Left lung (tissue), 10 donors: ENCODE measurements around the gene ZNF688. TPM values are rescaled to one million over a fixed set of nuclear protein-coding genes. Genes with fewer than 3 reads are reported as not detected.
"Not testable (repeated sequence)": the region's sequence is repeated elsewhere in the genome, so short reads cannot be mapped to it uniquely, and the experiment has no call there.

Experiments
- ATAC-seq: fragments of 200-7000 bp; cut with Tn5 transposase; one replicate; pipeline ENCODE4 v1.9.1; 2020; ENCODE audit warnings: moderate library complexity
- DNase-seq, 4 donors: peaks; one replicate each; pipeline ENCODE4 v3.0.0-alpha.2; 2013 to 2020
- H3K27ac ChIP-seq, 2 donors: fragments of 200-600 bp; sonication (generic) in 1 of 2; one replicate each; pipeline versions ENCODE4 v1.5.0 to v1.8.0; 2020 to 2021
- H3K27me3 ChIP-seq, 2 donors: fragments of 200-600 bp; sonication (generic) in 1 of 2; one replicate each; pipeline versions ENCODE4 v1.5.0 to v1.8.0; 2020 to 2021
- H3K36me3 ChIP-seq, 2 donors: fragments of 200-600 bp; sonication (generic) in 1 of 2; one replicate each; pipeline versions ENCODE4 v1.5.0 to v1.8.0; 2020 to 2021
- H3K4me1 ChIP-seq, 2 donors: fragments of 200-600 bp; one replicate each; pipeline ENCODE4 v1.8.0; 2021
- H3K4me3 ChIP-seq, 2 donors: fragments of 200-600 bp; sonication (generic) in 1 of 2; one replicate each; pipeline versions ENCODE4 v1.5.0 to v1.8.0; 2020 to 2021; ENCODE audit warnings: mild to moderate bottlenecking in 1 of 2
- H3K9me3 ChIP-seq, 2 donors: fragments of 200-600 bp; sonication (generic) in 1 of 2; one replicate each; pipeline versions ENCODE4 v1.5.0 to v1.8.0; 2020 to 2021
- intact Hi-C, 2 donors: fragments of 100-400 bp; cut with DNase I; formaldehyde crosslinking; loops; one replicate each; pipeline versions ENCODE4 v1.11.2 to v1.14.2; 2022
- polyA plus RNA-seq, 6 donors: library from polyadenylated mRNA; unstranded; fragments of 120-200 nt; gene quantifications; one replicate each; pipeline ENCODE4 v1.2.1, GENCODE V29; 2013; ENCODE audit not compliant: insufficient read length in 6 of 6
- total RNA-seq, 2 donors: library from RNA; stranded (reverse); fragmentation: NEBNext Ultra II Directional; extraction: Animal tissue kit (Norgen Biotek cat#: 25700); gene quantifications; one replicate each; pipeline ENCODE4 v1.2.1, GENCODE V29; 2021
- TF ChIP-seq, protein P1 (sequence below), 2 donors: fragments of 200-600 bp; sonication (generic) in 1 of 2; IDR thresholded peaks; one replicate each; pipeline versions ENCODE4 v1.5.0 to v1.8.0; 2021; ENCODE audit warnings: antibody characterized with exemption in 2 of 2
- donor health status: DM: no; HTN: yes; CAD: no.
- donor health status: DM: no; HTN: no; CAD: no.

Gene ZNF688
- total and polyA plus RNA-seq, 8 donors: 8.9 to 16.4 (median 12.3) TPM

DNA sequence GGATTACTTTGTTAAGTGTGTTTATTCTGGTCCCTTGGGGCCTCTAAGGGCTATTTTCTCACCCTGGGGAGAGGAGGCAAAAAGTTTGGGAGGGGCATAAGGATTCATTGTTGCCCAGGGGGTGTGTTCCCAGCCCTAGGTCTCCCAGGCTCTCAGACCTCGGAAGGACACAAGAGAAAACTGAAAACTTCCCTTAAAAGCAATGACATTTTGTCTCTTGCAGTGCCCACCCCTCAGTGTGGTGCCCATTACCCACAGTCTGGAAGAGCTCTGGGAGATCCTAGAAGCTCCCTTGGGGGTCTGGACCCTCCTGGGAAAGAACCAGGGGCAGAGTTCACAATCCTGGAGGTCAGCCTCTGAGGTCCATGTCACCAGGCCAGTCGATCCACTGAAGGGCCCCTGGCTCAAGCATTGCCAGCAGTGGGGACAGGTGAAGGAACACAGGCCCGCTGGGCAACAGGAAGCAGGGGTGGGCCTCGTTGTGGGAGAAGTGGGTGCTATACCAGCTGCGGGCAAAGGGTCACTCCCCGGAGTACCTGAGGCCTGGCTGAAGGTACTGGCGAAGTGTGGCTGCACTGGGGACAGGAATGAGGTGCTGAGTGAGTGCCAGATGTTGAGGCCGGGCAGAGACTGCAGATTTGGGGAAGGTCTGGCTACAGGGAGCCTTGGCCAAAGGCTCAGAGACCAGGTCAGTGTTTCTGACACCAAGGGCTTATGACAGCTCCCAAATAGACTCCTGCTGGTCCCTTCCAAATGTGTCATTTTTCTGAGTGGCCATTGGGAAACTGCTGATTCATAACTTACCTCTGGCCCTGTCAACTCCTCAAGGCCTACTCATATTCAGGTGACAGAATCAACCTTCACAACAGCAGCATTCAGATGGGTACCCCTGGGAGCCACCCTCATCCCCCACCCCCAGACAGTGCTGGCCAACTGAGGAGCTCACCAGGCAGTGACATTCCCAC lies 32.2 kb downstream of the ZNF688 start:
- no peaks in the 10 kb centered on the region for H3K9me3 ChIP-seq
- H3K27me3 ChIP-seq: no peaks in the 10 kb centered on the region
- DNase-seq: peak in 1 of 4 donors; percentile 32
- no peak for ATAC-seq
- no peak overlapping the region for H3K27ac ChIP-seq
- no peaks in the 10 kb centered on the region for H3K36me3 ChIP-seq
- intact Hi-C loops: no loop called here
- peaks cover 5 to 19% of the 10 kb centered on the region in 2 donors for H3K4me1 ChIP-seq
- no peak overlapping the region for H3K4me3 ChIP-seq
- TF ChIP-seq, protein P1, sequence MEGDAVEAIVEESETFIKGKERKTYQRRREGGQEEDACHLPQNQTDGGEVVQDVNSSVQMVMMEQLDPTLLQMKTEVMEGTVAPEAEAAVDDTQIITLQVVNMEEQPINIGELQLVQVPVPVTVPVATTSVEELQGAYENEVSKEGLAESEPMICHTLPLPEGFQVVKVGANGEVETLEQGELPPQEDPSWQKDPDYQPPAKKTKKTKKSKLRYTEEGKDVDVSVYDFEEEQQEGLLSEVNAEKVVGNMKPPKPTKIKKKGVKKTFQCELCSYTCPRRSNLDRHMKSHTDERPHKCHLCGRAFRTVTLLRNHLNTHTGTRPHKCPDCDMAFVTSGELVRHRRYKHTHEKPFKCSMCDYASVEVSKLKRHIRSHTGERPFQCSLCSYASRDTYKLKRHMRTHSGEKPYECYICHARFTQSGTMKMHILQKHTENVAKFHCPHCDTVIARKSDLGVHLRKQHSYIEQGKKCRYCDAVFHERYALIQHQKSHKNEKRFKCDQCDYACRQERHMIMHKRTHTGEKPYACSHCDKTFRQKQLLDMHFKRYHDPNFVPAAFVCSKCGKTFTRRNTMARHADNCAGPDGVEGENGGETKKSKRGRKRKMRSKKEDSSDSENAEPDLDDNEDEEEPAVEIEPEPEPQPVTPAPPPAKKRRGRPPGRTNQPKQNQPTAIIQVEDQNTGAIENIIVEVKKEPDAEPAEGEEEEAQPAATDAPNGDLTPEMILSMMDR (IDR thresholded peaks at IDR 0.05): no peak

DNA sequence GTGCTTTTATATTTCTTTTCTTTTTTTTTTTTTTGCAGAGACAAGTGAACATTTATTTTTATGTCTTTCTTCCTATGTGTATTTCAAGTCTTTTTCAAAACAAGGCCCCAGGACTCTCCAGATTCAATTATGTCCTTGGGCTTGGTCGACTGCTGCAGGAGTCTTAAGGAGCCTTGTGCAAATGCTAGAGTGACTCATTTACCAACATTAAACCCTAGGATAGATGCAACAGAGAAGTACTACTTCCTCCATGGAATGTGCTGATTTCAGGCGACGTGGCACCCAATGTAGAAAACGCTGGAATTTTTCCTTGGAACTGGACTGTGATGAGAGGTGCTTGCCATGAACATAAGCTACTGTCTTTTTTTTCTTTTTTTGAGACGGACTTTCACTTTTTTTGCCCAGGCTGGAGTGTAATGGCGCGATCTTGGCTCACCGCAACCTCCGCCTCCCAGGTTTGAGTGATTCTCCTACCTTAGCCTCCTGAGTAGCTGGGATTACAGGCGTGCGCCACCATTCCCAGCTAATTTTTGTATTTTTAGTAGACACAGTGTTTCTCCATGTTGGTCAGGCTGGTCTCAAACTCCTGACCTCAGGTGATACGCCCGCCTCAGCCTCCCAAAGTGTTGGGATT lies 35.0 kb downstream of the ZNF688 start:
- DNase-seq, H3K27me3 ChIP-seq, ATAC-seq, intact Hi-C loops, H3K9me3 ChIP-seq: not testable (repeated sequence)
- Histone ChIP-seq H3K27ac (peak overlapping the region; percentile 91 to 94), H3K4me3 (peak overlapping the region in 1 of 2 donors; percentile 62), H3K4me1 (peaks cover 5 to 36% of the 10 kb centered on the region in 2 donors), H3K36me3 (peaks cover 0 to 16% of the 10 kb centered on the region in 2 donors)

DNA sequence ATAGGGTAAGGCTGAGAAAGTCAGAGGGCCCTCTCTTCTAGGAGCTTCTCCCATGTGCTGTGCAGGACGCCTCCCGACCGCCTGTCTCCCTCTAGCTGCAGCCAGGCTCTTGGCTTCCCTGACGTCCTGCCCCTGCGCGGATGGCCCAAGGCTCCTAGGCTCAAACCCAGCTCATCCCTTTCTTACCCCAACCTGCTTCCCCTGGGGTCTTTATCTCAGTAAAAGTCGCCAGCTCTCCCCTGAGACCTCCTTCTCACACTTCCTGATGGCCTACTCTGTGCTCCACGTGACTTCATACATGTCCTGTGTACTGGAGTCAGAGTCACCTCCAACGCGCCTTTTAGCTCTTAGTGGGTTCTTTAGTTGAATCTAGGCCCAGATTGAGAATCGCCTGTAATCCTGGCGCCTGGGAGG lies 35.7 kb downstream of the ZNF688 start:
- Histone ChIP-seq H3K36me3 (peaks cover 0 to 24% of the 10 kb centered on the region in 2 donors), H3K27ac (peak overlapping the region; percentile 91 to 94), H3K4me3 (peak overlapping the region; percentile 62 to 65), H3K9me3 (no peaks in the 10 kb centered on the region), H3K27me3 (no peaks in the 10 kb centered on the region), H3K4me1 (peaks cover 5 to 38% of the 10 kb centered on the region in 2 donors)
- DNase-seq (peak in 3 of 4 donors; percentile 84 to 87 (median 85)), ATAC-seq (peak; percentile 84)
- TF ChIP-seq, protein P1 (IDR thresholded peaks at IDR 0.05): peak; percentile 30 to 55
- intact Hi-C loops: no loop called here

DNA sequence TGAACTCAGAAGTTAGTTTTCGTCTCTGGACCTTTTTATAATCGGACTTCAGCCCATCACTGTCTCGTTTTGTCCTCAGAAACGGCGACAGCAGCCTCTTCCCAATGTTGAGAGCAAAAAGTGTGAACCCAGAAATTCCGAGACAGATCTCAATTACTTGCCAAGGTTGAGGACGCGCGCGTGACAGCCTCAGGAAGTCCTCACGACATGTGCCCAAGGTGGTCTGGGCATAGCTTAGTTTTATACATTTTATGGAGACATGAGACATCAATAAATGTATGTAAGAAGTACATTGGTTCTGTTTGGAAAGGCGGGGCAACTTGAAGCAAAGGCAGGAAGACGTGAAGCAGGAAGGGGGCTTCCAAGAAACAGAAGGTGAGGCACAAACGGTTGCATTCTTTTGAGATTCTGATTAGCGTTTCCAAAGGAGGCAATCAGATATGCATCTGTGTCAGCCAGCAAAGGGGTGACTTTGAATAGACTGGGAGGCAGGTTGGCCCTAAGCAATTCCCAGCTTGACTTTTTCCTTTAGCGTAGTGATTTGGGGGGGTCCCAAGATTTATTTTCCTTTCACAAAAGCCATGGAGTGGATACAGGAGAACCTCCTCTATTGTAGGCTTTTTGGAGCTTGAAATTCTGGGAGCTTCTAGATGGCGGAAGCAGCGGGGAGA lies 36.3 kb downstream of the ZNF688 start:
- peak overlapping the region; percentile 91 to 94 for H3K27ac ChIP-seq
- H3K9me3 ChIP-seq: no peaks in the 10 kb centered on the region
- H3K4me3 ChIP-seq: peak overlapping the region; percentile 62 to 65
- ATAC-seq: peak; percentile 8
- no peak for DNase-seq
- H3K36me3 ChIP-seq: peaks cover 0 to 26% of the 10 kb centered on the region in 2 donors
- H3K27me3 ChIP-seq: no peaks in the 10 kb centered on the region
- intact Hi-C loops: no loop called here
- TF ChIP-seq, protein P1 (IDR thresholded peaks at IDR 0.05): no peak
- H3K4me1 ChIP-seq: peaks cover 7 to 42% of the 10 kb centered on the region in 2 donors

DNA sequence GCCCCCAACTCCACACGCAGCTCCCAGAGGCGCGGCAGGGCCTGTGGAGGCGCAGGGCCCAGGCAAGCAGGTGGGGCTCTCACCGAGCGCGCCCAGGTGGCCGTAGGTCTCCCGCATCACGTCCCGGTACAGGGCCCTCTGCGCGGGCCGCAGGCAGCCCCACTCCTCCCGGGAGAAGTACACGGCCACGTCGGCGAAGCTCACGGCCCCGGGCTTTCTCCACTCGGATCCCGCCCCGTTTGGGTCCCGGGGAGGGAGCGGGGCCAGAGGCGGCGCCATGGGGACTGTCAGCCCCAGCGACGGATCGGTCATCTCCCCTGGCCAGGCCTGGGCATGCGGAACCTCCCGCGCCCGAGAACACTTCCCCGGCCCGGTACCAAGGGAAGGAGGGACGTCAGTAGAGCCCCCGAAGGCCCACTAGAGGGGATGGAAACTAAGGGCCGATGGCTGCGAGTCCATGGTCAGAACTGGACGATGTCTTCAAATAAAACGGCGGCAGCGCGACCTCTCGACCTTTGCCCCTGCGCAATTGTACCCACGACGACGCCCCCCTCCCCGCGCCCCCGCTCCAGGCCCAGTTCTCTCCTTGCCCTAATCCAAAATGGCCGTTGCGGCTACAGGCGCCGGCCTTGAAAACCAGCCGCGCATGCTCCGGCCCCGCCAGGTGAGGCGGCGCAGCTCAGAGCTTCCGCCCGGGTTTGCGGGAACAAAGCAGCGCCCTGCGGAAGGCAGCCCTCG lies 37.0 kb downstream of the ZNF688 start, which contains the start of gene ZNF747:
Gene ZNF747, minus strand, starts transcription at position 491 of the 738 bp plus-strand sequence. Its CDS starts 179 bp downstream, at position 312.
- TF ChIP-seq, protein P1 (IDR thresholded peaks at IDR 0.05): no peak
- peaks cover 7 to 43% of the 10 kb centered on the region in 2 donors for H3K4me1 ChIP-seq
- H3K9me3 ChIP-seq: no peaks in the 10 kb centered on the region
- intact Hi-C loops: no loop called here
- ATAC-seq (peak; percentile 92), DNase-seq (peak; percentile 90 to 98 (median 94))
- peak within 1 kb of the TSS; percentile 62 to 65 for H3K4me3 ChIP-seq
- H3K27me3 ChIP-seq: no peaks in the 10 kb centered on the region
- peaks cover 0 to 26% of the 10 kb centered on the region in 2 donors for H3K36me3 ChIP-seq
- H3K27ac ChIP-seq: peak within 1 kb of the TSS; percentile 91 to 94
